Endothelial cell of umbilical vein (primary cell): Measurements from ENCODE around the gene B9D2. TPM values are rescaled to one million over a fixed set of nuclear protein-coding genes. Genes with fewer than 3 reads are reported as not detected.

Source experiments
- BruUV-seq: library from RNA; stranded (reverse); fragments of 400-500 nt; replicated peaks from 2 replicates; lab custom pipeline; 2021; lab: Mats Ljungman, UMichigan
- CTCF ChIA-PET: fragments of 300-600, 350-600 bp; sonication (Branson Sonifier 250); formaldehyde crosslinking; loops from one replicate; lab custom pipeline; 2021; ENCODE audit warnings: antibody characterized with exemption, inconsistent platforms; lab: Charles Lee
- POLR2A ChIA-PET: fragments of 300-600, 350-600 bp; sonication (Branson Sonifier 250); formaldehyde crosslinking; loops from one replicate; lab custom pipeline; 2021; ENCODE audit warnings: antibody characterized with exemption, inconsistent platforms; lab: Charles Lee
- DNase-seq: peaks from one replicate; pipeline ENCODE4 v3.0.0-alpha.2; 2011; ENCODE audit warnings: low read depth, low spot score
- FAIRE-seq: peaks from 2 replicates; lab custom pipeline; 2011; peaks lifted over from hg19 to GRCh38; lab: Jason Lieb, UNC
- H2AFZ ChIP-seq: 2 replicates; pipeline ENCODE4 v1.6.0; 2012; ENCODE audit warnings: low read depth, low read length, control low read depth, inconsistent platforms
- H3K27ac ChIP-seq: 2 replicates; pipeline ENCODE4 v1.5.1; 2011; ENCODE audit warnings: low read depth, mild to moderate bottlenecking, control low read depth, low read length, moderate library complexity; ENCODE audit not compliant: insufficient read depth
- H3K27me3 ChIP-seq, 2 experiments: 2 replicates each; pipeline versions ENCODE4 v1.6.0 to v1.6.1; 2011; ENCODE audit warnings: low read length in 2 of 2, mixed read lengths in 1 of 2; ENCODE audit not compliant: control insufficient read depth in 2 of 2, insufficient read depth in 2 of 2
- H3K36me3 ChIP-seq, 2 experiments: 2 replicates in 1 of 2; 3 replicates in 1 of 2; pipeline ENCODE4 v1.5.1; 2011; ENCODE audit warnings: low read length in 2 of 2, mild to moderate bottlenecking in 1 of 2, moderate library complexity in 1 of 2; ENCODE audit not compliant: control insufficient read depth in 2 of 2, insufficient read depth in 2 of 2; ENCODE audit errors: extremely low read depth in 1 of 2
- H3K4me1 ChIP-seq: 3 replicates; pipeline ENCODE4 v1.5.1; 2011; ENCODE audit warnings: mild to moderate bottlenecking, low read length; ENCODE audit not compliant: control insufficient read depth, insufficient read depth; ENCODE audit errors: extremely low read depth
- H3K4me2 ChIP-seq: 2 replicates; pipeline ENCODE4 v1.6.1; 2011; ENCODE audit warnings: low read length, control low read depth, mixed read lengths; ENCODE audit not compliant: insufficient read depth
- H3K4me3 ChIP-seq, 3 experiments: fragments of 200-600 bp in 1 of 3; sonication (generic), shearing (Covaris generic) in 1 of 3; replicated peaks in 1 of 3; 2 replicates each; pipeline ENCODE4 v1.5.1; 2011 to 2016; ENCODE audit warnings: control low read depth in 3 of 3, low read length in 3 of 3, mild to moderate bottlenecking in 2 of 3, inconsistent platforms in 1 of 3, low read depth in 1 of 3, moderate library complexity in 1 of 3; ENCODE audit not compliant: insufficient read depth in 1 of 3
- H3K79me2 ChIP-seq: 2 replicates; pipeline ENCODE4 v1.6.0; 2012; ENCODE audit warnings: low read length, inconsistent platforms; ENCODE audit not compliant: control insufficient read depth, insufficient read depth
- H3K9ac ChIP-seq: replicated peaks from 2 replicates; pipeline ENCODE3; 2011; ENCODE audit warnings: low read length, control low read depth; ENCODE audit not compliant: insufficient read depth; ENCODE audit errors: extremely low read depth
- H3K9me1 ChIP-seq: replicated peaks from 3 replicates; pipeline ENCODE4 v1.6.0; 2011; ENCODE audit warnings: mild to moderate bottlenecking, low read length; ENCODE audit not compliant: control insufficient read depth, insufficient read depth; ENCODE audit errors: extremely low read depth
- H3K9me3 ChIP-seq: replicated peaks from 2 replicates; pipeline ENCODE4 v1.5.1; 2012; ENCODE audit warnings: low read length, inconsistent platforms; ENCODE audit not compliant: control insufficient read depth, insufficient read depth
- H4K20me1 ChIP-seq: replicated peaks from 2 replicates; pipeline ENCODE3; 2011; ENCODE audit warnings: mild to moderate bottlenecking, low read length; ENCODE audit not compliant: control insufficient read depth, insufficient read depth; ENCODE audit errors: extremely low read depth
- EZH2 ChIP-seq: IDR thresholded peaks from 2 replicates; pipeline ENCODE4 v1.6.1; 2012; ENCODE audit warnings: borderline replicate concordance, low read depth, mild to moderate bottlenecking, moderate library complexity, low read length, inconsistent platforms; ENCODE audit not compliant: severe bottlenecking
- FOS ChIP-seq: IDR thresholded peaks from 2 replicates; pipeline ENCODE4 v1.6.1; 2011; ENCODE audit warnings: mild to moderate bottlenecking, low read length, moderate library complexity, borderline replicate concordance; ENCODE audit not compliant: insufficient read depth
- GATA2 ChIP-seq: IDR thresholded peaks from 2 replicates; pipeline ENCODE4 v1.7.0; 2011; ENCODE audit warnings: low read depth, mild to moderate bottlenecking, moderate library complexity, mixed read lengths, low read length; ENCODE audit not compliant: insufficient read length, insufficient read depth
- JUN ChIP-seq: IDR thresholded peaks from 2 replicates; pipeline ENCODE4 v1.6.1; 2011; ENCODE audit warnings: borderline replicate concordance, low read depth; ENCODE audit not compliant: insufficient read length, insufficient read depth
- MYC ChIP-seq: IDR thresholded peaks from one replicate; pipeline ENCODE4 v1.6.1; 2011; ENCODE audit warnings: mild to moderate bottlenecking, low read depth, low read length
- POLR2A ChIP-seq: IDR thresholded peaks from 2 replicates; pipeline ENCODE4 v1.6.1; 2012; ENCODE audit warnings: low read depth, mild to moderate bottlenecking, control low read depth, low read length
- POLR2AphosphoS5 ChIP-seq: IDR thresholded peaks from 2 replicates; pipeline ENCODE4 v1.6.1; 2012; ENCODE audit warnings: low read depth, mild to moderate bottlenecking, control low read depth, low read length, moderate library complexity; ENCODE audit not compliant: insufficient read depth
- dilution Hi-C: fragments of 300-500 bp; cut with MboI; formaldehyde crosslinking; loops from one replicate; pipeline ENCODE4 v1.15.0; 2019; ENCODE audit warnings: low sequenced_read_pairs; ENCODE audit not compliant: extremely low pct_ligation_motif_present
- intact Hi-C: fragments of 100-400 bp; cut with micrococcal nuclease; formaldehyde crosslinking; loops from one replicate; pipeline ENCODE4 v1.10.0; 2022
- polyA plus RNA-seq, 4 experiments: library from polyadenylated mRNA; depleted of rRNA in 3 of 4; stranded (reverse) in 3 of 4; unstranded in 1 of 4; fragments of >200 nt; gene quantifications; 2 replicates each; pipeline versions ENCODE4 v1.2.1 to v1.2.3, GENCODE V29; 2011 to 2012; ENCODE audit warnings: missing spikeins in 1 of 4
- total RNA-seq: library from RNA; stranded (reverse); gene quantifications from 2 replicates; pipeline ENCODE4 v1.2.3, GENCODE V29; 2021
- TF ChIP-seq, protein P1 (sequence below): IDR thresholded peaks from 2 replicates; pipeline ENCODE4 v1.6.1; 2011; ENCODE audit not compliant: insufficient read depth, insufficient read length
- TF ChIP-seq, protein P2 (sequence below), 2 donors: IDR thresholded peaks; 1 replicate in 1 of 2; 2 replicates in 1 of 2; pipeline ENCODE4 v1.5.1; 2011; ENCODE audit warnings: low read length in 2 of 2, mild to moderate bottlenecking in 2 of 2, moderate library complexity in 2 of 2, control low read depth in 1 of 2, inconsistent platforms in 1 of 2, low read depth in 1 of 2; ENCODE audit not compliant: insufficient read depth in 1 of 2; ENCODE audit errors: extremely low read depth in 1 of 2

Gene B9D2
- total and polyA plus RNA-seq, 2 donors (not counting 3 experiments of a cell fraction or from before 2014, with no cell fraction given): 12.2 to 23.9 TPM

DNA sequence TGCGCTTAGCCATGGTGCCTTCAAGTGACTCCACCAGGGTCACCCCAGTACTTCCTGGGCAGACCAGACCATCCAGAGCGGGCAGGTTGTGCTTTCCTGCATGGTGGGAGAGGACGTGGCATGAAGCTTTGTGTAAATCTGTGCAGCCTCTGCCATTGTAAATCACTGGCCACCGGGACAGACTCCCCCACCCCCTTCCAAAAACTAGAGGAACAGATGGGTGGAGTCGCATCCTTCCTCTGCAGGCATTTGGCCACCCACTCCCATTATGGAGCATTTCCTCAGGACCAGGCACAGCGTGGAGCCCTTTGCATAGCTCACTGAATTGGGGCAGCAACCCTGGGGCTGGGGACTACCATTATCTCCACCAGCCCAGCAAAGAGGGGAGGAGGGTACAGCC lies 41.8 kb upstream of the B9D2 start:
- Histone ChIP-seq H3K4me1 (peaks cover 39% of the 10 kb centered on the region), H3K4me3 (no peak overlapping the region), H3K9me3 (no peaks in the 10 kb centered on the region), H2AFZ (no peak overlapping the region), H3K27me3 (no peaks in the 10 kb centered on the region), H3K9me1 (no peaks in the 10 kb centered on the region), H3K27ac (no peak overlapping the region), H3K9ac (no peak overlapping the region), H3K79me2 (no peaks in the 10 kb centered on the region), H3K36me3 (peaks cover 0 to 2% of the 10 kb centered on the region in 2 experiments), H4K20me1 (no peaks in the 10 kb centered on the region), H3K4me2 (no peak overlapping the region)
- FAIRE-seq (peak; percentile 56), DNase-seq (no peak)
- ChIA-PET POLR2A (interaction anchor here (0.5 kb wide), 1 partner anchor 15 kb away, joined by 3 read pairs; no protein-coding TSS in a partner anchor), CTCF (interaction anchor here (0.7 to 3.9 kb wide), 5 partner anchors 22 to 97 kb away, joined by 3 to 17 read pairs (median 3); partner anchors contain the start of genes B3GNT8 and DMAC2)
- dilution Hi-C loops (no loop called here), intact Hi-C loops (no loop called here)
- TF ChIP-seq, protein P1, sequence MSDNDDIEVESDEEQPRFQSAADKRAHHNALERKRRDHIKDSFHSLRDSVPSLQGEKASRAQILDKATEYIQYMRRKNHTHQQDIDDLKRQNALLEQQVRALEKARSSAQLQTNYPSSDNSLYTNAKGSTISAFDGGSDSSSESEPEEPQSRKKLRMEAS: no peak
- TF ChIP-seq JUN (no peak), POLR2AphosphoS5 (no peak)
- BruUV-seq: no TSS peak

GRCh38 chr19:41403181-41403970 lies 39.4 kb upstream of the B9D2 start:
- FAIRE-seq (no peak), DNase-seq (no peak)
- BruUV-seq: no TSS peak
- Histone ChIP-seq H3K27ac (no peak overlapping the region), H3K79me2 (peaks cover 6% of the 10 kb centered on the region), H3K9me1 (no peaks in the 10 kb centered on the region), H3K4me3 (no peak overlapping the region), H3K4me2 (no peak overlapping the region), H3K36me3 (peaks cover 0 to 2% of the 10 kb centered on the region in 2 experiments), H3K9me3 (no peaks in the 10 kb centered on the region), H4K20me1 (no peaks in the 10 kb centered on the region), H3K4me1 (peaks cover 46% of the 10 kb centered on the region), H3K9ac (no peak overlapping the region), H3K27me3 (no peaks in the 10 kb centered on the region), H2AFZ (no peak overlapping the region)
- TF ChIP-seq, protein P2, sequence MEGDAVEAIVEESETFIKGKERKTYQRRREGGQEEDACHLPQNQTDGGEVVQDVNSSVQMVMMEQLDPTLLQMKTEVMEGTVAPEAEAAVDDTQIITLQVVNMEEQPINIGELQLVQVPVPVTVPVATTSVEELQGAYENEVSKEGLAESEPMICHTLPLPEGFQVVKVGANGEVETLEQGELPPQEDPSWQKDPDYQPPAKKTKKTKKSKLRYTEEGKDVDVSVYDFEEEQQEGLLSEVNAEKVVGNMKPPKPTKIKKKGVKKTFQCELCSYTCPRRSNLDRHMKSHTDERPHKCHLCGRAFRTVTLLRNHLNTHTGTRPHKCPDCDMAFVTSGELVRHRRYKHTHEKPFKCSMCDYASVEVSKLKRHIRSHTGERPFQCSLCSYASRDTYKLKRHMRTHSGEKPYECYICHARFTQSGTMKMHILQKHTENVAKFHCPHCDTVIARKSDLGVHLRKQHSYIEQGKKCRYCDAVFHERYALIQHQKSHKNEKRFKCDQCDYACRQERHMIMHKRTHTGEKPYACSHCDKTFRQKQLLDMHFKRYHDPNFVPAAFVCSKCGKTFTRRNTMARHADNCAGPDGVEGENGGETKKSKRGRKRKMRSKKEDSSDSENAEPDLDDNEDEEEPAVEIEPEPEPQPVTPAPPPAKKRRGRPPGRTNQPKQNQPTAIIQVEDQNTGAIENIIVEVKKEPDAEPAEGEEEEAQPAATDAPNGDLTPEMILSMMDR (IDR thresholded peaks at IDR 0.05; ENCODE audit: extremely low read depth in 1 of 2, insufficient read depth in 1 of 2, low read depth in 1 of 2, low read length in 2 of 2): no peak
- TF ChIP-seq POLR2AphosphoS5 (no peak), JUN (no peak), GATA2 (no peak), FOS (no peak), MYC (no peak), POLR2A (no peak), EZH2 (no peak)
- TF ChIP-seq, protein P1: no peak
- dilution Hi-C loops (no loop called here), intact Hi-C loops (no loop called here)
- ChIA-PET CTCF (no interaction called here), POLR2A (no interaction called here)
